Pancreas (tissue), 10 donors: ENCODE data around the gene PTPRM. TPM values are rescaled to one million over a fixed set of nuclear protein-coding genes. Genes with fewer than 3 reads are reported as not detected.

Experiments
- ATAC-seq, 4 donors: fragments of 200-7000 bp; cut with Tn5 transposase; one replicate each; pipeline versions ENCODE4 v1.8.0 to v1.9.1; 2020; ENCODE audit warnings: mild to moderate bottlenecking in 4 of 4, moderate library complexity in 4 of 4
- DNase-seq, 6 donors: peaks; one replicate each; pipeline ENCODE4 v3.0.0-alpha.2; 2020
- FAIRE-seq: peaks from 2 replicates; lab custom pipeline; 2012; peaks lifted over from hg19 to GRCh38; lab: Jason Lieb, UNC
- H3K27ac ChIP-seq, 4 donors: fragments of 200-600 bp; sonication (generic); 1 replicate in 3 of 4; 2 replicates in 1 of 4; pipeline versions ENCODE4 v1.5.0 to v1.8.0; 2020
- H3K27me3 ChIP-seq, 4 donors: fragments of 200-600 bp; one replicate each; pipeline ENCODE4 v1.8.0; 2021
- H3K36me3 ChIP-seq, 3 donors: fragments of 200-600 bp; sonication (generic) in 1 of 3; one replicate each; pipeline versions ENCODE4 v1.5.0 to v1.8.0; 2020 to 2021
- H3K4me1 ChIP-seq, 3 donors: fragments of 200-600 bp; one replicate each; pipeline ENCODE4 v1.8.0; 2021
- H3K4me3 ChIP-seq, 4 donors: fragments of 200-600 bp; sonication (generic) in 2 of 4; one replicate each; pipeline versions ENCODE4 v1.5.0 to v1.8.0; 2020 to 2021
- H3K9me3 ChIP-seq, 4 donors: fragments of 200-600 bp; one replicate each; pipeline ENCODE4 v1.8.0; 2021
- CTCF ChIP-seq, 4 donors: fragments of 200-600 bp; sonication (generic) in 3 of 4; IDR thresholded peaks; one replicate each; pipeline versions ENCODE4 v1.5.0 to v1.8.0; 2021; ENCODE audit warnings: antibody characterized with exemption in 4 of 4
- WGBS, 2 donors: extraction: QIAGEN DNeasy Blood & Tissue Kit; methylation state at CpG; one replicate each; pipeline ENCODE4 v1.1.7; 2013; 5-methylcytosine and 5-hydroxymethylcytosine counted together
- intact Hi-C, 3 donors: fragments of 100-400 bp; cut with DNase I; formaldehyde crosslinking; loops; one replicate each; pipeline versions ENCODE4 v1.11.1 to v1.14.2; 2022
- polyA plus RNA-seq, 2 donors: library from polyadenylated mRNA; stranded (reverse); fragments of 200-250 nt; gene quantifications; one replicate each; pipeline ENCODE4 v1.2.3, GENCODE V29; 2013
- total RNA-seq, 6 donors: library from RNA; stranded (reverse); fragmentation: NEBNext Ultra II Directional in 4 of 6; extraction: Animal tissue kit (Norgen Biotek cat#: 25700) in 4 of 6; gene quantifications; one replicate each; pipeline versions ENCODE4 v1.2.1 to v1.2.4, GENCODE V29; 2021 to 2023
- donor health status: healthy with polysubstance abuse.
- donor health status: DM: no; HTN: no; CAD: no; lungs with moderate emphysema.
- donor health status: DM: no; HTN: no; CAD: no.
- donor health status: control.
- donor health status: control.
- donor health status: Bipolar disorder and iron deficiency.
- donor health status: DM: yes; HTN: yes; CAD: no.
- donor health status: DM: no; HTN: no; CAD: no.
- donor health status: DM: no; HTN: no; CAD: no.
- donor health status: DM: yes; HTN: yes; CAD: no.

Gene PTPRM
- total RNA-seq: 10 to 100 TPM; 14.5 to 30.4 (median 17.1) TPM
- polyA plus RNA-seq: 10 to 100 TPM; 28.7 to 50.7 TPM

GRCh38 chr18:7566567-7567473, at the start of gene PTPRM:
Gene PTPRM, plus strand, starts transcription at chr18:7567316. Its CDS starts 503 bp downstream, at chr18:7567819.
- Histone ChIP-seq H3K36me3 (no peaks in the 10 kb centered on the region), H3K27me3 (no peaks in the 10 kb centered on the region), H3K4me1 (peaks cover 0 to 10% (median 0%) of the 10 kb centered on the region in 3 donors), H3K27ac (peak within 1 kb of the TSS; percentile 91 to 98 (median 96)), H3K9me3 (no peaks in the 10 kb centered on the region), H3K4me3 (peak within 1 kb of the TSS; percentile 71 to 91 (median 84))
- WGBS, 2 donors: 1% methylated on average over 83 to 139 of the region's 139 CpGs
- FAIRE-seq (no peak), DNase-seq (peak; percentile 79 to 93 (median 88)), ATAC-seq (peak; percentile 84 to 89 (median 84))
- intact Hi-C loops: loop anchor here in 1 of 3 donors (10.0 kb wide), 1 partner anchor 188 kb away; no protein-coding TSS in a partner anchor
- no peak for TF ChIP-seq CTCF (IDR thresholded peaks at IDR 0.05)

- ATAC-seq: no peak
- no peaks in the 10 kb centered on the region for H3K36me3 ChIP-seq
- no peaks in the 10 kb centered on the region for H3K4me1 ChIP-seq
- DNase-seq: no peak
- H3K27ac ChIP-seq: no peak overlapping the region
- no peak for TF ChIP-seq CTCF (IDR thresholded peaks at IDR 0.05)
- H3K4me3 ChIP-seq: no peak overlapping the region
- no peak for FAIRE-seq
- H3K9me3 ChIP-seq: no peaks in the 10 kb centered on the region
- H3K27me3 ChIP-seq: peaks cover 0 to 4% (median 0%) of the 10 kb centered on the region in 4 donors
- WGBS, 2 donors: 71 to 75% methylated on average over 4 of the region's 4 CpGs
- intact Hi-C loops: no loop called here
Measured at GRCh38 chr18:7517852-7518251, 49.3 kb upstream of the PTPRM start.

GRCh38 chr18:7520200-7520785, 46.8 kb upstream of the PTPRM start:
- no peak for TF ChIP-seq CTCF (IDR thresholded peaks at IDR 0.05)
- no peaks in the 10 kb centered on the region for H3K36me3 ChIP-seq
- ATAC-seq (no peak), DNase-seq (no peak), FAIRE-seq (no peak)
- no peak overlapping the region for H3K27ac ChIP-seq
- WGBS, 2 donors: 60 to 65% methylated on average over 6 of the region's 6 CpGs
- peaks cover 0 to 4% (median 0%) of the 10 kb centered on the region in 4 donors for H3K27me3 ChIP-seq
- H3K4me3 ChIP-seq: no peak overlapping the region
- H3K9me3 ChIP-seq: no peaks in the 10 kb centered on the region
- H3K4me1 ChIP-seq: no peaks in the 10 kb centered on the region
- intact Hi-C loops: no loop called here

- no peaks in the 10 kb centered on the region for H3K36me3 ChIP-seq
- H3K9me3 ChIP-seq: no peaks in the 10 kb centered on the region
- ATAC-seq (no peak), DNase-seq (no peak), FAIRE-seq (no peak)
- TF ChIP-seq CTCF (IDR thresholded peaks at IDR 0.05): no peak
- no peaks in the 10 kb centered on the region for H3K4me1 ChIP-seq
- intact Hi-C loops: no loop called here
- no peak overlapping the region for H3K27ac ChIP-seq
- no peak overlapping the region for H3K4me3 ChIP-seq
- WGBS, 2 donors: 77% methylated on average over 8 of the region's 8 CpGs
- peaks cover 0 to 4% (median 0%) of the 10 kb centered on the region in 4 donors for H3K27me3 ChIP-seq
Measured at GRCh38 chr18:7521226-7521856, 45.8 kb upstream of the PTPRM start.
